ENCODE data around the gene PRKAG1. TPM values are rescaled to one million over a fixed set of nuclear protein-coding genes. Genes with fewer than 3 reads are reported as not detected.
A peak's percentile ranks its signal among the peaks of the same experiment; 100 is the strongest.

PRKAG1 gene
- total and polyA plus RNA-seq, 2 donors (not counting 1 experiment from before 2014, with no cell fraction given): 28.5 to 60.0 TPM

GRCh38 chr12:48973941-48974673 lies 44.5 kb downstream of the PRKAG1 start:
- ChIA-PET POLR2A (no interaction called here), CTCF (interaction anchor here (1.0 to 7.5 kb wide), 4 partner anchors 14 to 51 kb away, joined by 3 to 65 read pairs (median 6); partner anchors contain the start of genes ARF3 and FKBP11)
- Mint-ChIP-seq H3K27me3 (peaks cover 73% of the 10 kb centered on the region), H3K27ac (no peak overlapping the region), H3K4me1 (peaks cover 54% of the 10 kb centered on the region), H3K4me3 (no peak overlapping the region), H3K9me3 (ENCODE audit: insufficient read depth) (no peaks in the 10 kb centered on the region)
- Histone ChIP-seq H3K27ac (ENCODE audit: low read length in 2 of 2) (no peak overlapping the region), H3K36me3 (replicated peaks in 1 of 2; ENCODE audit: control extremely low read depth in 1 of 2, control insufficient read depth in 1 of 2, extremely low read depth in 1 of 2, insufficient read depth in 2 of 2, low read length in 1 of 2) (no peaks in the 10 kb centered on the region), H3K4me3 (ENCODE audit: control extremely low read depth in 1 of 5, extremely low read depth in 1 of 5, insufficient read depth in 1 of 5, low read depth in 2 of 5, low read length in 4 of 5) (no peak overlapping the region), H4K20me1 (ENCODE audit: control insufficient read depth, insufficient read depth, low read length, poor library complexity, severe bottlenecking) (peaks cover 26% of the 10 kb centered on the region), H3K27me3 (replicated peaks in 1 of 4; ENCODE audit: control extremely low read depth in 1 of 4, control insufficient read depth in 3 of 4, insufficient read depth in 4 of 4, low read length in 3 of 4) (peaks cover 2 to 86% (median 64%) of the 10 kb centered on the region in 4 experiments), H3K4me1 (ENCODE audit: control insufficient read depth in 2 of 2, insufficient read depth in 2 of 2, low read length in 2 of 2) (peaks cover 62 to 67% of the 10 kb centered on the region in 2 donors), H3K9me3 (ENCODE audit: control extremely low read depth in 1 of 3, control insufficient read depth in 2 of 3, insufficient read depth in 1 of 3, low read length in 2 of 3) (peaks cover 0 to 36% (median 0%) of the 10 kb centered on the region in 3 donors), H3K79me2 (ENCODE audit: control insufficient read depth, insufficient read depth, low read length) (no peaks in the 10 kb centered on the region), H3K9ac (ENCODE audit: low read length) (no peak overlapping the region), H3K4me2 (replicated peaks; ENCODE audit: low read depth, low read length, poor library complexity, severe bottlenecking) (no peak overlapping the region), H2AFZ (ENCODE audit: insufficient read depth, low read depth, low read length, poor library complexity, severe bottlenecking) (no peak overlapping the region)
- intact Hi-C loops (cut with micrococcal nuclease): no loop called here
- DNase-seq: peak; percentile 56
- 11% methylated on average over 12 of the region's 19 CpGs for WGBS (ENCODE audit: insufficient coverage)
- TF ChIP-seq CTCF (IDR thresholded peaks at IDR 0.05): peak; percentile 77
- TF ChIP-seq EZH2 (IDR thresholded peaks at IDR 0.05; ENCODE audit: borderline replicate concordance, insufficient read depth, low read depth, low read length, poor library complexity, severe bottlenecking): no peak
- ATAC-seq (ENCODE audit: low read depth): no peak

GRCh38 chr12:48973531-48973930 lies 45.0 kb downstream of the PRKAG1 start:
- Histone ChIP-seq H3K79me2 (ENCODE audit: control insufficient read depth, insufficient read depth, low read length) (no peaks in the 10 kb centered on the region), H3K4me3 (ENCODE audit: control extremely low read depth in 1 of 5, extremely low read depth in 1 of 5, insufficient read depth in 1 of 5, low read depth in 2 of 5, low read length in 4 of 5) (no peak overlapping the region), H3K27me3 (replicated peaks in 1 of 4; ENCODE audit: control extremely low read depth in 1 of 4, control insufficient read depth in 3 of 4, insufficient read depth in 4 of 4, low read length in 3 of 4) (peaks cover 2 to 80% (median 59%) of the 10 kb centered on the region in 4 experiments), H3K9ac (ENCODE audit: low read length) (no peak overlapping the region), H2AFZ (ENCODE audit: insufficient read depth, low read depth, low read length, poor library complexity, severe bottlenecking) (no peak overlapping the region), H3K4me2 (replicated peaks; ENCODE audit: low read depth, low read length, poor library complexity, severe bottlenecking) (no peak overlapping the region), H3K36me3 (replicated peaks in 1 of 2; ENCODE audit: control extremely low read depth in 1 of 2, control insufficient read depth in 1 of 2, extremely low read depth in 1 of 2, insufficient read depth in 2 of 2, low read length in 1 of 2) (no peaks in the 10 kb centered on the region), H3K27ac (ENCODE audit: low read length in 2 of 2) (no peak overlapping the region), H4K20me1 (ENCODE audit: control insufficient read depth, insufficient read depth, low read length, poor library complexity, severe bottlenecking) (peaks cover 27% of the 10 kb centered on the region), H3K9me3 (ENCODE audit: control extremely low read depth in 1 of 3, control insufficient read depth in 2 of 3, insufficient read depth in 1 of 3, low read length in 2 of 3) (peaks cover 0 to 31% (median 0%) of the 10 kb centered on the region in 3 donors), H3K4me1 (ENCODE audit: control insufficient read depth in 2 of 2, insufficient read depth in 2 of 2, low read length in 2 of 2) (peaks cover 57 to 62% of the 10 kb centered on the region in 2 donors)
- TF ChIP-seq EZH2 (IDR thresholded peaks at IDR 0.05; ENCODE audit: borderline replicate concordance, insufficient read depth, low read depth, low read length, poor library complexity, severe bottlenecking) (no peak), CTCF (IDR thresholded peaks at IDR 0.05) (no peak)
- no peak overlapping the region for H3K4me3 Mint-ChIP-seq
- H3K4me1 Mint-ChIP-seq: peaks cover 53% of the 10 kb centered on the region
- 45% methylated on average over 8 of the region's 12 CpGs for WGBS (ENCODE audit: insufficient coverage)
- CTCF ChIA-PET: interaction anchor here (1.0 to 1.9 kb wide), 3 partner anchors 15 to 21 kb away, joined by 3 to 7 read pairs (median 4); partner anchors contain the start of gene ARF3
- peaks cover 68% of the 10 kb centered on the region for H3K27me3 Mint-ChIP-seq
- H3K9me3 Mint-ChIP-seq (ENCODE audit: insufficient read depth): no peaks in the 10 kb centered on the region
- POLR2A ChIA-PET: no interaction called here
- DNase-seq: no peak
- intact Hi-C loops (cut with micrococcal nuclease): no loop called here
- no peak overlapping the region for H3K27ac Mint-ChIP-seq
- no peak for ATAC-seq (ENCODE audit: low read depth)

Measured in B cell (primary cell).